GM10248 (cell line): ENCODE data around the gene ANHX.
A peak's percentile ranks its signal among the peaks of the same experiment; 100 is the strongest.

Source experiments
- CTCF ChIA-PET: fragments of 300-600 bp; sonication (Branson Sonifier 250); formaldehyde crosslinking; extraction: SDS; loops from one replicate; lab custom pipeline; 2021; ENCODE audit warnings: antibody characterized with exemption; lab: Yijun Ruan, JAX
- POLR2A ChIA-PET: fragments of 350-650 bp; sonication (Branson Sonifier 250); formaldehyde crosslinking; extraction: SDS; loops from one replicate; lab custom pipeline; 2020; ENCODE audit warnings: antibody characterized with exemption; lab: Yijun Ruan, JAX
- DNase-seq: peaks from one replicate; pipeline ENCODE4 v3.0.0; 2012; ENCODE audit errors: extremely low spot score
- CTCF ChIP-seq: IDR thresholded peaks from 2 replicates; pipeline ENCODE4 v1.5.1; 2012; ENCODE audit warnings: mild to moderate bottlenecking, low read depth; ENCODE audit errors: extremely low read depth, missing control alignments, control extremely low read depth

Gene ANHX

GRCh38 chr12:133190176-133190575 lies 45.5 kb downstream of the ANHX start:
- no peak for TF ChIP-seq CTCF
- no peak for DNase-seq
- ChIA-PET POLR2A (no interaction called here), CTCF (interaction anchor here (2.1 kb wide), 1 partner anchor 9 kb away, joined by 10 read pairs; the partner anchor contains the start of gene ZNF268)

- CTCF ChIA-PET: interaction anchor here (0.8 to 1.8 kb wide), 13 partner anchors 9 to 195 kb away, joined by 3 to 11 read pairs (median 4); partner anchors contain the start of genes ZNF10, ZNF26 and ZNF891
- TF ChIP-seq CTCF: peak; percentile 88
- DNase-seq: peak; percentile 97
- POLR2A ChIA-PET: interaction anchor here (0.9 kb wide), 1 partner anchor 144 kb away, joined by 5 read pairs; the partner anchor contains the start of gene ZNF84
Measured at GRCh38 chr12:133181238-133181959, 54.3 kb downstream of the ANHX start, which contains the start of gene ZNF268. TSS of gene ZNF268 (plus strand) at chr12:133181495. CDS start at chr12:133181998, 503 bp downstream.

- no peak for DNase-seq
- POLR2A ChIA-PET: no interaction called here
- CTCF ChIA-PET: interaction anchor here (0.8 to 1.8 kb wide), 12 partner anchors 8 to 194 kb away, joined by 3 to 11 read pairs (median 4); partner anchors contain the start of genes ZNF10, ZNF26 and ZNF891
- TF ChIP-seq CTCF: no peak
Measured at GRCh38 chr12:133180669-133181068, 55.0 kb downstream of the ANHX start.

- CTCF ChIA-PET: no interaction called here
Measured at GRCh38 chr12:133174901-133175300, 60.8 kb downstream of the ANHX start.

GRCh38 chr12:133172491-133172890 lies 63.2 kb downstream of the ANHX start:
- DNase-seq: no peak
- CTCF ChIA-PET: interaction anchor here (1.2 kb wide), 1 partner anchor 8 kb away, joined by 5 read pairs; the partner anchor contains the start of gene ZNF268
- TF ChIP-seq CTCF: no peak
- POLR2A ChIA-PET: no interaction called here

More at GRCh38 chr12:133174901-133175300, 60.8 kb downstream of the ANHX start:
- no peak for DNase-seq
- TF ChIP-seq CTCF: no peak
- POLR2A ChIA-PET: no interaction called here
